HCT116 (cell line): ENCODE measurements around the gene MTMR10. TPM values are rescaled to one million over a fixed set of nuclear protein-coding genes. Genes with fewer than 3 reads are reported as not detected.

Experiments
- ATAC-seq: fragments of 200-7000 bp; cut with Tn5 transposase; 2 replicates; pipeline ENCODE4 v1.9.1; 2020; ENCODE audit warnings: mild to moderate bottlenecking, moderate library complexity
- BruUV-seq: library from RNA; stranded (reverse); fragments of 400-500 nt; replicated peaks from 2 replicates; lab custom pipeline; 2021; lab: Mats Ljungman, UMichigan
- CTCF ChIA-PET: fragments of 300-600 bp; sonication (Branson Sonifier 250); formaldehyde crosslinking; loops from one replicate; lab custom pipeline; 2021; ENCODE audit warnings: antibody characterized with exemption; lab: Charles Lee
- POLR2A ChIA-PET: fragments of 300-600, 350-600 bp; sonication (Branson Sonifier 250); formaldehyde crosslinking; loops from one replicate; lab custom pipeline; 2021; ENCODE audit warnings: antibody characterized with exemption; lab: Charles Lee
- RAD21 ChIA-PET, 2 experiments: fragments of 300-600 bp; sonication (Branson Sonifier 250); formaldehyde crosslinking; loops; one replicate each; lab custom pipeline; 2023; ENCODE audit warnings: low total read pairs in 2 of 2; ENCODE audit not compliant: uncharacterized antibody in 2 of 2, unreplicated experiment in 2 of 2, low non-redundant PET in 1 of 2; lab: Charles Lee
- DNase-seq: peaks from one replicate; pipeline ENCODE4 v3.0.0-alpha.2; 2010; ENCODE audit warnings: low read depth, low spot score
- H2AFZ ChIP-seq: fragments of 200-600 bp; shearing (Covaris generic), sonication (generic); 2 replicates; pipeline ENCODE4 v1.6.1; 2017; ENCODE audit warnings: low read depth, mixed run types, mixed read lengths, antibody characterized with exemption, low read length; ENCODE audit not compliant: poor library complexity, severe bottlenecking
- H3K27ac ChIP-seq: 2 replicates; pipeline ENCODE4 v1.5.1; 2012; ENCODE audit warnings: low read depth, low read length
- H3K27me3 ChIP-seq: fragments of 200-600 bp; sonication (generic); 2 replicates; pipeline ENCODE4 v1.6.1; 2016; ENCODE audit warnings: mixed run types, low read length, mixed read lengths; ENCODE audit not compliant: insufficient read depth
- H3K36me3 ChIP-seq, 2 experiments: fragments of 200-500 bp in 1 of 2; fragments of 200-600 bp in 1 of 2; sonication (Bioruptor generic) in 1 of 2; sonication (generic) in 1 of 2; 2 replicates each; pipeline versions ENCODE4 v1.5.1 to v1.6.1; 2014 to 2016; ENCODE audit warnings: low read length in 2 of 2, inconsistent platforms in 1 of 2, mixed read lengths in 1 of 2, mixed run types in 1 of 2; ENCODE audit not compliant: insufficient read depth in 2 of 2, control insufficient read depth in 1 of 2
- H3K4me1 ChIP-seq, 2 experiments: fragments of 200-600 bp in 1 of 2; sonication (generic) in 1 of 2; 2 replicates each; pipeline versions ENCODE4 v1.5.1 to v1.6.1; 2012 to 2017; ENCODE audit warnings: low read length in 2 of 2, inconsistent platforms in 1 of 2, mild to moderate bottlenecking in 1 of 2, mixed read lengths in 1 of 2, mixed run types in 1 of 2, moderate library complexity in 1 of 2; ENCODE audit not compliant: insufficient read depth in 2 of 2, control insufficient read depth in 1 of 2
- H3K4me2 ChIP-seq: fragments of 200-600 bp; sonication (generic); 2 replicates; pipeline ENCODE4 v1.6.1; 2017; ENCODE audit warnings: mixed run types, low read length, mixed read lengths
- H3K4me3 ChIP-seq, 2 experiments: fragments of 200-600 bp in 1 of 2; sonication (generic) in 1 of 2; replicated peaks in 1 of 2; 2 replicates each; pipeline ENCODE4 v1.5.1; 2011 to 2016; ENCODE audit warnings: low read length in 2 of 2, control low read depth in 1 of 2, low read depth in 1 of 2, mild to moderate bottlenecking in 1 of 2, mixed read lengths in 1 of 2, mixed run types in 1 of 2
- H3K79me2 ChIP-seq: fragments of 200-600 bp; sonication (generic); 2 replicates; pipeline ENCODE4 v1.6.1; 2017; ENCODE audit warnings: mild to moderate bottlenecking, mixed run types, low read length, moderate library complexity, mixed read lengths; ENCODE audit not compliant: insufficient read depth
- H3K9ac ChIP-seq: fragments of 200-600 bp; sonication (generic); 2 replicates; pipeline ENCODE4 v1.6.1; 2016; ENCODE audit warnings: low read length, mixed read lengths
- H3K9me2 ChIP-seq: fragments of 200-600 bp; sonication (generic), shearing (Covaris generic); 2 replicates; pipeline ENCODE4 v1.6.1; 2017; ENCODE audit warnings: mixed run types, mild to moderate bottlenecking, moderate library complexity; ENCODE audit not compliant: insufficient read depth
- H3K9me3 ChIP-seq, 2 experiments: fragments of 200-500 bp in 1 of 2; fragments of 200-600 bp in 1 of 2; sonication (Bioruptor generic) in 1 of 2; sonication (generic) in 1 of 2; 2 replicates each; pipeline ENCODE4 v1.6.1; 2014 to 2017; ENCODE audit warnings: low read length in 2 of 2, mixed read lengths in 2 of 2, inconsistent platforms in 1 of 2, low read depth in 1 of 2, mild to moderate bottlenecking in 1 of 2, mixed run types in 1 of 2, moderate library complexity in 1 of 2; ENCODE audit not compliant: control insufficient read depth in 1 of 2, insufficient read depth in 1 of 2
- H4K20me1 ChIP-seq: fragments of 200-600 bp; sonication (generic), shearing (Covaris generic); 2 replicates; pipeline ENCODE4 v1.6.1; 2017; ENCODE audit warnings: mixed run types, mild to moderate bottlenecking, moderate library complexity; ENCODE audit not compliant: insufficient read depth
- ATF3 ChIP-seq: IDR thresholded peaks from 2 replicates; pipeline ENCODE4 v1.6.1; 2012
- CBX3 ChIP-seq: IDR thresholded peaks from 2 replicates; pipeline ENCODE4 v1.6.1; 2012; ENCODE audit warnings: low read depth
- CEBPB ChIP-seq: IDR thresholded peaks from 2 replicates; pipeline ENCODE4 v1.6.1; 2012; ENCODE audit warnings: low read depth
- CTCF ChIP-seq, 3 experiments: fragments of 200-600 bp in 1 of 3; sonication (generic) in 1 of 3; IDR thresholded peaks in 2 of 3; conservative IDR thresholded peaks in 1 of 3; 2 replicates each; pipeline ENCODE4 v1.5.1; 2012 to 2017; ENCODE audit warnings: low read depth in 2 of 3, low read length in 2 of 3, antibody characterized with exemption in 1 of 3, borderline replicate concordance in 1 of 3, control low read depth in 1 of 3, mild to moderate bottlenecking in 1 of 3, mixed read lengths in 1 of 3, mixed run types in 1 of 3, moderate library complexity in 1 of 3; ENCODE audit not compliant: insufficient read depth in 1 of 3
- ELF1 ChIP-seq: IDR thresholded peaks from 2 replicates; pipeline ENCODE4 v1.6.1; 2012; ENCODE audit warnings: low read depth, borderline replicate concordance
- EZH2 ChIP-seq: fragments of 200-600 bp; sonication (generic); IDR thresholded peaks from 2 replicates; pipeline ENCODE4 v1.6.1; 2017; ENCODE audit warnings: antibody characterized with exemption, mixed run types
- MAX ChIP-seq: IDR thresholded peaks from 2 replicates; pipeline ENCODE4 v1.6.1; 2012
- POLR2A ChIP-seq: IDR thresholded peaks from 2 replicates; pipeline ENCODE4 v1.7.0; 2011; ENCODE audit warnings: borderline replicate concordance; ENCODE audit not compliant: insufficient read depth, insufficient read length; ENCODE audit errors: extremely low read depth
- REST ChIP-seq: IDR thresholded peaks from 2 replicates; pipeline ENCODE4 v1.6.1; 2012; ENCODE audit warnings: low read depth
- SIN3A ChIP-seq: IDR thresholded peaks from 2 replicates; pipeline ENCODE4 v1.6.1; 2012; ENCODE audit warnings: low read depth
- SRF ChIP-seq: IDR thresholded peaks from 2 replicates; pipeline ENCODE4 v1.6.1; 2012; ENCODE audit warnings: low read depth
- TCF7L2 ChIP-seq: IDR thresholded peaks from 2 replicates; pipeline ENCODE4 v1.7.0; 2011; ENCODE audit warnings: borderline replicate concordance, inconsistent platforms; ENCODE audit not compliant: insufficient read depth, insufficient read length; ENCODE audit errors: extremely low read depth
- YY1 ChIP-seq: IDR thresholded peaks from 2 replicates; pipeline ENCODE4 v1.6.1; 2011; ENCODE audit warnings: low read length, low read depth, moderate library complexity, mild to moderate bottlenecking; ENCODE audit not compliant: insufficient replicate concordance; ENCODE audit errors: extremely low read depth
- ZFX ChIP-seq: fragments of 450-650 bp; IDR thresholded peaks from 2 replicates; pipeline ENCODE4 v1.6.1; 2017
- ZNF274 ChIP-seq: fragments of 200-500 bp; sonication (Bioruptor generic); IDR thresholded peaks from 2 replicates; pipeline ENCODE4 v1.6.1; 2014; ENCODE audit warnings: mild to moderate bottlenecking, low read depth, low read length, inconsistent platforms
- intact Hi-C: fragments of 100-400 bp; cut with micrococcal nuclease; formaldehyde crosslinking; loops from 2 replicates; pipeline ENCODE4 v1.10.0; 2022
- total RNA-seq: library from RNA; stranded (reverse); gene quantifications from one replicate; pipeline ENCODE4 v1.2.1, GENCODE V29; 2021; ENCODE audit not compliant: unreplicated experiment

MTMR10 gene
- total RNA-seq, 1 experiment from 2014 or later, result 13.4 TPM

GRCh38 chr15:30926161-30926560 lies 65.3 kb downstream of the MTMR10 start:
- H3K4me3 ChIP-seq, result no peak overlapping the region
- H3K9me2 ChIP-seq, result no peaks in the 10 kb centered on the region
- ChIA-PET RAD21 (no interaction called here), CTCF (no interaction called here), POLR2A (no interaction called here)
- no peak overlapping the region for H3K4me2 ChIP-seq
- intact Hi-C loops, result no loop called here
- H3K27ac ChIP-seq, result no peak overlapping the region
- H3K79me2 ChIP-seq, result no peaks in the 10 kb centered on the region
- H3K9ac ChIP-seq, result no peak overlapping the region
- H2AFZ ChIP-seq, result no peak overlapping the region
- no peaks in the 10 kb centered on the region for H3K27me3 ChIP-seq
- H3K9me3 ChIP-seq, result no peaks in the 10 kb centered on the region
- peaks cover 0 to 2% of the 10 kb centered on the region in 2 experiments; a peak in 1 of 4 replicates for H3K4me1 ChIP-seq
- BruUV-seq, result no TSS peak
- ATAC-seq, result no peak
- H3K36me3 ChIP-seq, result peaks cover 39 to 40% of the 10 kb centered on the region in 2 experiments
- H4K20me1 ChIP-seq, result no peaks in the 10 kb centered on the region
- DNase-seq, result no peak
- TF ChIP-seq CEBPB (no peak), EZH2 (no peak), MAX (no peak), ZNF274 (no peak), SIN3A (no peak), YY1 (no peak), SRF (no peak)

GRCh38 chr15:30925686-30926085 lies 65.7 kb downstream of the MTMR10 start:
- Histone ChIP-seq H3K4me3 (no peak overlapping the region), H3K79me2 (no peaks in the 10 kb centered on the region), H4K20me1 (no peaks in the 10 kb centered on the region), H3K9me2 (no peaks in the 10 kb centered on the region), H3K36me3 (peaks cover 37 to 39% of the 10 kb centered on the region in 2 experiments), H3K4me2 (no peak overlapping the region), H3K9ac (no peak overlapping the region), H3K27ac (no peak overlapping the region), H3K27me3 (no peaks in the 10 kb centered on the region), H2AFZ (no peak overlapping the region), H3K4me1 (peaks cover 0 to 2% of the 10 kb centered on the region in 2 experiments; a peak in 1 of 4 replicates), H3K9me3 (no peaks in the 10 kb centered on the region)
- BruUV-seq, result no TSS peak
- intact Hi-C loops, result no loop called here
- ATAC-seq (no peak), DNase-seq (no peak)
- ChIA-PET RAD21 (no interaction called here), POLR2A (no interaction called here), CTCF (no interaction called here)
- TF ChIP-seq SRF (no peak), TCF7L2 (no peak), ELF1 (no peak), CTCF (IDR thresholded peaks at IDR 0.05 in 2 of 3, conservative IDR thresholded peaks at IDR 0.05 in 1 of 3; ENCODE audit: borderline replicate concordance in 1 of 3, insufficient read depth in 1 of 3, low read depth in 2 of 3, low read length in 2 of 3) (no peak), ZFX (no peak), YY1 (no peak), ATF3 (no peak), REST (no peak), POLR2A (no peak), CBX3 (no peak)
